Thymus (tissue), 11 donors: ENCODE results near the gene GLRX. TPM values are rescaled to one million over a fixed set of nuclear protein-coding genes. Genes with fewer than 3 reads are reported as not detected.
A peak's percentile ranks its signal among the peaks of the same experiment; 100 is the strongest.

Experiments
- DNase-seq, 9 donors: peaks; one replicate each; pipeline ENCODE4 v3.0.0-alpha.2; 2013; ENCODE audit warnings: low spot score in 9 of 9, low read depth in 6 of 9, missing footprints in 1 of 9
- H3K27ac ChIP-seq, 2 donors: one replicate each; pipeline ENCODE4 v1.5.1; 2013; ENCODE audit warnings: control low read depth in 1 of 2, low read depth in 1 of 2, low read length in 1 of 2, mild to moderate bottlenecking in 1 of 2, moderate library complexity in 1 of 2
- H3K27me3 ChIP-seq, 2 donors: one replicate each; pipeline ENCODE4 v1.5.1; 2013; ENCODE audit warnings: low read length in 1 of 2; ENCODE audit not compliant: control insufficient read depth in 2 of 2, insufficient read depth in 1 of 2
- H3K36me3 ChIP-seq, 2 donors: one replicate each; pipeline ENCODE4 v1.5.1; 2013; ENCODE audit warnings: low read length in 1 of 2, mild to moderate bottlenecking in 1 of 2, moderate library complexity in 1 of 2; ENCODE audit not compliant: control insufficient read depth in 2 of 2, insufficient read depth in 2 of 2
- H3K4me1 ChIP-seq, 2 donors: one replicate each; pipeline ENCODE4 v1.5.1; 2013; ENCODE audit warnings: low read length in 2 of 2; ENCODE audit not compliant: control insufficient read depth in 2 of 2, insufficient read depth in 2 of 2
- H3K4me3 ChIP-seq, 2 donors: one replicate each; pipeline ENCODE4 v1.5.1; 2013; ENCODE audit warnings: low read length in 2 of 2, control low read depth in 1 of 2, mild to moderate bottlenecking in 1 of 2
- H3K9me3 ChIP-seq, 2 donors: one replicate each; pipeline ENCODE4 v1.5.1; 2013; ENCODE audit warnings: low read length in 1 of 2, mild to moderate bottlenecking in 1 of 2; ENCODE audit not compliant: control insufficient read depth in 2 of 2, insufficient read depth in 1 of 2
- WGBS: extraction: QIAGEN DNeasy Blood & Tissue Kit; methylation state at CpG from one replicate; pipeline ENCODE4 v1.1.7; 2013; 5-methylcytosine and 5-hydroxymethylcytosine counted together
- polyA plus RNA-seq: library from polyadenylated mRNA; stranded (reverse); fragments of 200-250 nt; gene quantifications from one replicate; pipeline ENCODE4 v1.2.3, GENCODE V29; 2013
- total RNA-seq: library from RNA; stranded (reverse); fragments of 120-200 nt; gene quantifications from one replicate; pipeline ENCODE4 v1.2.4, GENCODE V29; 2013
- donor health status: healthy.

The GLRX gene
- total and polyA plus RNA-seq, 2 donors = 52.4 to 119 TPM

DNA sequence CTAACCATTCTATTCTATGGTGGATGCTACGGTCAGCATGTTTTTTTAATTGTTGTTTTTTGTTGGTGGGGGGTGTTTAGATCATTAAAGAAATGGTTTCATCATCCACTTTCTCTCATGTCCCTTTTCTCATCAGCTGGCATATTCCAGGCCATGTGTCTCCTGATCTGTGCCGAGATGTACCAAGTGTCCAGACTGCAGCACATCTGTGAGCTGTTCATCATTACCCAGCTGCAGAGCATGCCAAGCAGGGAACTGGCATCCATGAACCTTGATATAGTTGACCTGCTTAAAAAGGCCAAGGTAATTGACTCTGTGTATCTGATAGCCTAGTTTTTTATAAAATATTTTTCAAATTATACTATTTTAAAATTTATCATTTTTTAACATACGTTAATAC is 38.9 kb downstream of the GLRX start:
- 98% methylated on average over 3 of the region's 3 CpGs for WGBS
- Histone ChIP-seq H3K36me3 (peaks cover 0 to 8% of the 10 kb centered on the region in 2 donors), H3K27me3 (no peaks in the 10 kb centered on the region), H3K4me1 (peaks cover 3 to 15% of the 10 kb centered on the region in 2 donors), H3K4me3 (no peak overlapping the region), H3K9me3 (no peaks in the 10 kb centered on the region), H3K27ac (no peak overlapping the region)
- DNase-seq = no peak

DNA sequence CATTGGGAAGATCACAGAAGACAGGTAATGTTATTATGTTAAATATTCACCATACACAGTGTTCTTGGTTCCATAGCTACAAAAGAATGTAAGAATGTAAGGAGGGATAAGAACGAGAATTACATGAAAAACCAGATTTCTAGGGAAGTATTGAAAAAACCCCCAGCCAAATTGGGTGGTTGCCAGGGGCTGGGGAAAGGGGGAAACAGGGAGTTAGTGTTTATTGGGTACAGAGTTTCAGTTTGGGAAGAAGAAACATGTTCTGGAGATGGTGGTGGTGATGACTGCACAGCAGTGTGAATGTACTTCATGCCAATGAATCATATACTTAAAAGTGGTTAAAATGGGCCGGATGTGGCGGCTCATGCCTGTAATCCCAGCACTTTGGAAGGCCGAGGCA is 40.3 kb downstream of the GLRX start:
- no peak for DNase-seq
- H3K9me3 ChIP-seq = no peaks in the 10 kb centered on the region
- WGBS = 97% methylated on average over 4 of the region's 4 CpGs
- H3K36me3 ChIP-seq = peaks cover 0 to 8% of the 10 kb centered on the region in 2 donors
- H3K4me3 ChIP-seq = no peak overlapping the region
- peaks cover 3 to 16% of the 10 kb centered on the region in 2 donors for H3K4me1 ChIP-seq
- no peaks in the 10 kb centered on the region for H3K27me3 ChIP-seq
- H3K27ac ChIP-seq = no peak overlapping the region

DNA sequence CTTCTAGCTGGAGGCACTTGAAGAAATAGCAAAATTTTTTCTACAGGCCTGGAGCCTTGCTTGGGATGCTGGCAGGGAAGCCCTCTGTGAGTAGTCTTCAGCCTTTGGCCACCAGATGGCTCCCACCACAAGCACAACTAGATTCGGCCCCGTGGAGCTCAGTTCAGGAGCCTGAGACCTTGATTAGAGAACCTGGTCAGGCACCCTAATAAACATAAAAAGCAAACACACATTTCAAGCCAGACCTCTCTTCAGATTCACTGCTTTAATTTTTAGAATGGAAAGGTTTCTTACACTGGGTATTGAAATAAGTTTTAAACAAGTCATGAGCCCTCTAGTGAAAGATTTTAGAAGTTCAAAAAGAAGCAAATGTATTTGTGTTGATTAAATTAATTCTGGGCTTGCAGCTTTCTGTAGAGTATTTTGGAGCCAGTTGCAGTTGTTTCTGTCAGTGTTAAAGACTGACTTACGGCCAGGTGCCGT is 41.4 kb downstream of the GLRX start:
- Histone ChIP-seq H3K4me3 (peak overlapping the region in 1 of 2 donors; percentile 39), H3K4me1 (peaks cover 3 to 16% of the 10 kb centered on the region in 2 donors), H3K27me3 (no peaks in the 10 kb centered on the region), H3K36me3 (peaks cover 0 to 8% of the 10 kb centered on the region in 2 donors), H3K9me3 (no peaks in the 10 kb centered on the region), H3K27ac (peak overlapping the region in 1 of 2 donors; percentile 53)
- 31% methylated on average over 4 of the region's 4 CpGs for WGBS
- DNase-seq = peak; percentile 48 to 87 (median 70)

DNA sequence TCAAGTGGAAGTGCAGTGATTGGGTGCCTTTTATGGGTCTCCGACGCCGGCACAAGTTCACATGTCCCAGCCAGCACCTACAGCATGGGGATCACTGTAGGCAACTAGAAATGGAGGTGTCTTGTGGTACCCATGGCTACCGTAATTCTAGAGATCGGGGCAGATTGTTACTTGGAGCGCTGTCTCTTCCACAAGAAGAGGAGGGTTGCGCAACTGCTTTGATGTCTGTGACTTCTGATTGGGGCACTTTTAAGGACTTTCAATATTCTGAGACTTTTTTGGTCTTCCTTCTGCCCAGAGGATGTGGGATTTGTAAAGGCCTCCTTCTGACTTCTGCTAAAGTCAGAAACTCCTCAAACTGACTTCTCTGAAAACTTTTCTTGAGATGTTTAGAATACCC is 41.9 kb downstream of the GLRX start:
- Histone ChIP-seq H3K27ac (no peak overlapping the region), H3K4me1 (peaks cover 3 to 16% of the 10 kb centered on the region in 2 donors), H3K36me3 (peaks cover 0 to 8% of the 10 kb centered on the region in 2 donors), H3K27me3 (no peaks in the 10 kb centered on the region), H3K4me3 (no peak overlapping the region), H3K9me3 (no peaks in the 10 kb centered on the region)
- 90% methylated on average over 7 of the region's 7 CpGs for WGBS
- peak in 1 of 9 donors; percentile 11 for DNase-seq

DNA sequence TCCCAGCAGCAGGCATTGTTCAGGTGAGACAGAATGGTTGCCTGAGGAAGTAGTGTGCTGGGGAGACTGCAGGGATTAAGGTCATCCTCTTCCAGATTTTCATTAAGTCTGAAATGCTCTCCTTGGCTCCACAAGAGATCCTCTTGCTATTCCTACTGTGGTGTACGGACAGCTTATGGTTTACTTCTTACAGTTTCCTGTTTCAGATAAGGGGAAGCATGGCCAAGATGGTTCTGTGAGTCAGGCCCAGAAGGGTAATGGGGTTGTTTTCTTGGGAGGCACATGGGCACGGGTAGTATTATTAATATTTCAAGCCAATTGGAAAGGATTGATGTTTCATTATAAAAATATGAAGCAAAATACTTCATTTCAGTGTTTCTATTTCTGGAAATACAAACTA is 42.9 kb downstream of the GLRX start:
- Histone ChIP-seq H3K4me1 (peaks cover 3 to 16% of the 10 kb centered on the region in 2 donors), H3K4me3 (no peak overlapping the region), H3K27me3 (no peaks in the 10 kb centered on the region), H3K9me3 (no peaks in the 10 kb centered on the region), H3K27ac (no peak overlapping the region), H3K36me3 (peaks cover 0 to 4% of the 10 kb centered on the region in 2 donors)
- WGBS = 69% methylated on average over 2 of the region's 2 CpGs
- DNase-seq = no peak

DNA sequence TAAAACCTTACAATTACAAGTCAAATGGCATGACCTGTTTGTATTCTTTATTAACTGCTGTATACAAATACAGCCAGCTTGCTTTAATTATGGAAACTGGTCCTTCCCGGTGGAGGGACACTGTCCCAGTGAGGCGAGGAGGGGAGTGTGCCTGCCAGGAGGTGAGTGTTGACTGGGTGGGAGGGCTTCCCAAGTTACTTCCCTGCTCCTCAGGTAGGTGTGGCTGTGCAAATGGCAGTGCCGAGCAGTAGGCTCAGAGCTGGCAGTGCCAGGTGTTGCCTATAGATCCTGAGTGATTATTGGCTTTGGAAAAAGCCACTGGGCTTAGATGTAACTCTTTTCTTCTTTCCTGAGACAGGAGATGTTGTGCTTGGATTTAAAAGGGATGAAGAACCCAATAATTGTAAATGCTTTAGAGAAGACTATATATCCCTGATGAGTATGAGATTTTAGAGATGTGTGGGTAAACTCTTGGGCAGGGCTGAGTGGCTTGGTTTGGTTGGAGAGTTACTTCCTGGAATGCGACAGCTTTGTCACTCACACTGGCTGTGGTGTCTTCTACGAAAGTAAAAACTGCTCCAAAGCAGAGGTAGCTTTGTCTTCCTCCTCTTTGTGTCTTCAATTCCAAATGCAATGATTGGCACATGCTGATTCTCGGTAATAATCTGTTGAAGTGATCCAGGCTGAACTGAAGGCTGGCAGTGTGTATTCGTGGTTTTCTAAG is 43.7 kb downstream of the GLRX start:
- peak in 1 of 9 donors; percentile 17 for DNase-seq
- H3K9me3 ChIP-seq = no peaks in the 10 kb centered on the region
- peaks cover 3 to 16% of the 10 kb centered on the region in 2 donors for H3K4me1 ChIP-seq
- no peaks in the 10 kb centered on the region for H3K27me3 ChIP-seq
- WGBS = 71% methylated on average over 7 of the region's 7 CpGs
- no peak overlapping the region for H3K27ac ChIP-seq
- H3K36me3 ChIP-seq = no peaks in the 10 kb centered on the region
- H3K4me3 ChIP-seq = no peak overlapping the region

DNA sequence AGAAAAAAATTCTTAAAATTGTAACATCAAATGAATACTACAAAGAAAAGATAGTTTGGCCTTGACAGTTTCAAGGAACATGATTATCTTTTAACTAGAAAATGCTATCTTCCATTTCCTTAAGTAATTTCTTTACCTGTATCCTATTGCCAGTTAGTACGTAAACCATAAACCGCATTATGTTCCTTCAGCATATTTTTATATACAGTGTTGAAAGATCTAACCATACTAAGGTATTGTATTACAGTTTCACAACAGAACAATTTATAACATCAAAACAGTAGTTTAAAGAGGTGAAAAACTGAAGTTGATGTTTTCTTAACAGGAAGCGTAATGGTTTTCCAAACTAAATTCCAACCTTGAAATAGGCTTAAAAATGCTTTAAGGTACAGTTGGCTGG is 45.1 kb downstream of the GLRX start:
- WGBS = 93% methylated on average over 3 of the region's 3 CpGs
- H3K9me3 ChIP-seq = no peaks in the 10 kb centered on the region
- no peak overlapping the region for H3K27ac ChIP-seq
- no peaks in the 10 kb centered on the region for H3K36me3 ChIP-seq
- H3K27me3 ChIP-seq = no peaks in the 10 kb centered on the region
- no peak for DNase-seq
- no peak overlapping the region for H3K4me3 ChIP-seq
- H3K4me1 ChIP-seq = peaks cover 3 to 23% of the 10 kb centered on the region in 2 donors

DNA sequence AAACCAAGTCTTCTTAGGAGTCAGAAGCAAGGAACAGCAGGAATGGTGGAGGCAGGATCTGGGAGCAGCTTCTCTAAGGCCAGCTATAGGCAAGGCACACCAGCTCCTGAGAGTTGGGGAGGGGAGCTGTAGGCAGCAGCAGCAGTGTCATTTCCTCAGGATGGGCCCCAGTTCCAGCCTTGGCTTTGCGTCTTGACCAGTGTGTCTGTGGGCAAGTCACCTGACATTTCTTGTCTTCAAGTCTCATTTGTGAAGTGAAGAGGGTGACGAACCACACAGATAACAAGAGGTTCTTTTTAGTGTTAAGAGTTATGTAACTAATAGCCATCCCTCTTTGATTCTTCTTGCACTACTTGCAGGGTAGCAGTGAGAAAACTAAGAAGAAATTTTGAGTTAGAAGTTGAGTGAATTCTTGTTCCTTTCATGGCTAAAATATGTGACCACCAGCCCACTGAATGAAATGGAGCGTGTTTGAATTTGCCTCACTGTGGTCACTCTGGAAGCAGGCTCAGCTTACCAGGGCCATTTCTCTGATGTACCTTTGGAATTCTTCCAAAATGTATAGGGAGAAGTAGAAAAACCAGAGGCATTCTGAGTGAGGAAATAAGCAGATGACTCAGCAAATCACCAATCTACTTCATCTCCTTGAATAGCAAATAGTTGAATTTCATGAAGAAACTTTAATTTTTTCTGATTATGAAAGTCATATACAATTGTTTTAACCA is 49.0 kb downstream of the GLRX start:
- DNase-seq = no peak
- Histone ChIP-seq H3K36me3 (peaks cover 0 to 3% of the 10 kb centered on the region in 2 donors), H3K4me3 (no peak overlapping the region), H3K27ac (no peak overlapping the region), H3K9me3 (no peaks in the 10 kb centered on the region), H3K4me1 (peaks cover 0 to 7% of the 10 kb centered on the region in 2 donors), H3K27me3 (no peaks in the 10 kb centered on the region)
- 78% methylated on average over 3 of the region's 3 CpGs for WGBS

DNA sequence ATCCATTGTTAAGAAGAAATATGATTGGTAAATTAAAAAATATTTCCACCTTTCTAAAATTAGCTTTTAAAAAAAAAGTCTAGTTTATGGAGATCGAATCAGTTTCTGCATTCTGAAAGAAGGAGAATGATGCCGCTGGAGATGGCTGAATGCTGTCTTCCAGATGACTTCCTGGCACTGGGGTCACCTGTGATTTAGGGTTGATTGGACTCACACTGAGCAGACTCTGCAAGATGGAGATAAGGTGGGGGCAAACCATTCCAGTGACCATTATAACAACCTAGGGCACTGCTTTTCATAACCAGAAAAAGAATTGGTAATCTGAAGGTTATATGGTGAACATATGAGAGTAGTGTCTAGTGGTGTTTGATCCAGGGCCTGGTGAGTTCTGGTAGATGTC is 50.6 kb downstream of the GLRX start:
- H3K27me3 ChIP-seq = no peaks in the 10 kb centered on the region
- 96% methylated on average over 2 of the region's 2 CpGs for WGBS
- peaks cover 0 to 7% of the 10 kb centered on the region in 2 donors for H3K4me1 ChIP-seq
- no peaks in the 10 kb centered on the region for H3K9me3 ChIP-seq
- H3K4me3 ChIP-seq = no peak overlapping the region
- no peak for DNase-seq
- H3K27ac ChIP-seq = no peak overlapping the region
- peaks cover 0 to 3% of the 10 kb centered on the region in 2 donors for H3K36me3 ChIP-seq
